Measurements from ENCODE around the gene INSR.

INSR gene

DNA sequence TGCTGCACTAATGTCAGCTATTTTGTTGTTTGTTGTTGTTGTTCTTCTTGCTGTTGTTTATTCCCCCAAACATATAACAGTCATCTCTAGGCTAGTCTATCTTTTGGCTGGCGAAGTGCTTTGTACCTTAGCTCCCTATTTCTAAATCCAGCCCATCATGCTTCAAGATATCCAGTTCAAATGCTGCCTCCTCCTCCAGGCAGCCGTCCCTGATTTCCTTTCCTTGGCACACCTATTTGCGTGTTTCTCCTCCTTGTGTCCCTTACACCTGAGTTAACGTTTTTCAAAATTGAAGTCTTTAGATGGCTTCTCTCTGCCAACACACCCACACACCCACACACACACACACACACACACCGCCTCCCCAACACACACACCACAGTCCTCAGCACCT lies 25.5 kb downstream of the INSR start:
- ATAC-seq (ENCODE audit: insufficient read depth, low read depth), result no peak
- no peak overlapping the region for H3K4me2 ChIP-seq (ENCODE audit: insufficient read depth, low read length)
- H4K20me1 ChIP-seq (ENCODE audit: insufficient read depth, low read length), result peaks cover 6% of the 10 kb centered on the region; the same call in 1 of the 2 replicates
- peaks cover 16% of the 10 kb centered on the region for H3K4me1 ChIP-seq (ENCODE audit: insufficient read depth, low read length)
- H3K79me2 ChIP-seq (ENCODE audit: insufficient read depth, low read length), result no peaks in the 10 kb centered on the region
- peaks cover 11% of the 10 kb centered on the region for H3K36me3 ChIP-seq (ENCODE audit: insufficient read depth, low read length)
- H2AFZ ChIP-seq (ENCODE audit: low read depth, low read length), result no peak overlapping the region
- H3K9me3 ChIP-seq (ENCODE audit: insufficient read depth, low read length, severe bottlenecking), result no peaks in the 10 kb centered on the region
- no peak overlapping the region for H3K9ac ChIP-seq (ENCODE audit: low read depth, low read length)
- H3K27ac ChIP-seq (ENCODE audit: low read length), result no peak overlapping the region
- TF ChIP-seq EZH2 (IDR thresholded peaks at IDR 0.05; ENCODE audit: borderline replicate concordance, low read depth, low read length, severe bottlenecking), result no peak
- TF ChIP-seq, protein P1, sequence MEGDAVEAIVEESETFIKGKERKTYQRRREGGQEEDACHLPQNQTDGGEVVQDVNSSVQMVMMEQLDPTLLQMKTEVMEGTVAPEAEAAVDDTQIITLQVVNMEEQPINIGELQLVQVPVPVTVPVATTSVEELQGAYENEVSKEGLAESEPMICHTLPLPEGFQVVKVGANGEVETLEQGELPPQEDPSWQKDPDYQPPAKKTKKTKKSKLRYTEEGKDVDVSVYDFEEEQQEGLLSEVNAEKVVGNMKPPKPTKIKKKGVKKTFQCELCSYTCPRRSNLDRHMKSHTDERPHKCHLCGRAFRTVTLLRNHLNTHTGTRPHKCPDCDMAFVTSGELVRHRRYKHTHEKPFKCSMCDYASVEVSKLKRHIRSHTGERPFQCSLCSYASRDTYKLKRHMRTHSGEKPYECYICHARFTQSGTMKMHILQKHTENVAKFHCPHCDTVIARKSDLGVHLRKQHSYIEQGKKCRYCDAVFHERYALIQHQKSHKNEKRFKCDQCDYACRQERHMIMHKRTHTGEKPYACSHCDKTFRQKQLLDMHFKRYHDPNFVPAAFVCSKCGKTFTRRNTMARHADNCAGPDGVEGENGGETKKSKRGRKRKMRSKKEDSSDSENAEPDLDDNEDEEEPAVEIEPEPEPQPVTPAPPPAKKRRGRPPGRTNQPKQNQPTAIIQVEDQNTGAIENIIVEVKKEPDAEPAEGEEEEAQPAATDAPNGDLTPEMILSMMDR (IDR thresholded peaks at IDR 0.05; ENCODE audit: borderline replicate concordance, extremely low read depth, low read length, poor library complexity, severe bottlenecking), result no peak
- DNase-seq, result no peak
- no peaks in the 10 kb centered on the region for H3K27me3 ChIP-seq (ENCODE audit: insufficient read depth, low read length, poor library complexity)
- H3K4me3 ChIP-seq (ENCODE audit: low read depth in 1 of 2, low read length in 2 of 2), result no peak overlapping the region

DNA sequence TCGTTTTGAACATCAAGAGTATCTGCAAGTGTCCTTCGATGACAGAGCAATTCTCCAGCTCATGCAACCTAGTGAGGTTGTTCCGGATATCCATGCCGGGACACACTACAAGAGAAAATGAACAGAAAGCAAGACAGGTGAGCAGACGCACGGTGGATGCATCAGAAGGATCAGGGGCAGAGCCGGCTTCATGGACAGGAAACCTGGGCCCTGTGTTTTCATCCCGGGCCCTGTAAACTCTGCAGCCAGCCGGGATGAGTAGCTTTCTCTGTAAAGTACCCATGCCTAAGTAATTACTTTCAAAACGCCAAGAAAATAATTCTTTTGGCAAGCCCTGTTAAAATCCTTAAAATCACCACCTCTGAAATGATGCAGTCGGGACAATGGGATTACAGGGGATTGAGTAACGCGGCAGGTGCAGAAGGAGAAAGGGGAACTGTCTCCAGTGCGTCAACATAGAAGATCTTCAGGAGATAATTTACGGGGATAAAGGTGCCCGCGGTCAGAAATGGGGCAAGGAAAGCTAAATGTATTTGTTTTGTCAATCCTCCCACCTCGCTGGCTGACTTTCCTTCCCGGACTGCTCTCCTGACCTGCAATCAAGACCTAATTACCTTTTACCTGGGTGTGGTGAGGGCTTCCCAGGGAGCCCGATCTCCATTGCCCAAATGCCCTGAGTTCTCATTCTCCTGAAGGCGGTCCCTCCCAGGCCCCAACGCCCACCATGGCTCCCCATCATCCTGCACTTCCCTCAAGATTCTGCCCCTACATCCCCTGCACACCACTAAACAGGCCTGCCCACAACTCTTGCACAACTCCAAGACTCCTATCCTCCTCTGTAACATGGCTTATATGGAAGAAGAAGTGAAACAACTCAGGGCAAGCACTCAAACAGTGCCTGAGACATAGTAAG lies 26.2 kb downstream of the INSR start:
- peaks cover 10% of the 10 kb centered on the region for H3K4me1 ChIP-seq (ENCODE audit: insufficient read depth, low read length)
- no peak overlapping the region for H3K9ac ChIP-seq (ENCODE audit: low read depth, low read length)
- peaks cover 6% of the 10 kb centered on the region; the same call in 1 of the 2 replicates for H4K20me1 ChIP-seq (ENCODE audit: insufficient read depth, low read length)
- no peaks in the 10 kb centered on the region for H3K79me2 ChIP-seq (ENCODE audit: insufficient read depth, low read length)
- TF ChIP-seq EZH2 (IDR thresholded peaks at IDR 0.05; ENCODE audit: borderline replicate concordance, low read depth, low read length, severe bottlenecking), result no peak
- TF ChIP-seq, protein P1 (IDR thresholded peaks at IDR 0.05; ENCODE audit: borderline replicate concordance, extremely low read depth, low read length, poor library complexity, severe bottlenecking), result no peak
- H2AFZ ChIP-seq (ENCODE audit: low read depth, low read length), result no peak overlapping the region
- H3K4me2 ChIP-seq (ENCODE audit: insufficient read depth, low read length), result no peak overlapping the region
- H3K27ac ChIP-seq (ENCODE audit: low read length), result no peak overlapping the region
- H3K4me3 ChIP-seq (ENCODE audit: low read depth in 1 of 2, low read length in 2 of 2), result no peak overlapping the region
- DNase-seq, result no peak
- H3K27me3 ChIP-seq (ENCODE audit: insufficient read depth, low read length, poor library complexity), result no peaks in the 10 kb centered on the region
- peaks cover 11% of the 10 kb centered on the region for H3K36me3 ChIP-seq (ENCODE audit: insufficient read depth, low read length)
- no peaks in the 10 kb centered on the region for H3K9me3 ChIP-seq (ENCODE audit: insufficient read depth, low read length, severe bottlenecking)
- no peak for ATAC-seq (ENCODE audit: insufficient read depth, low read depth)

DNA sequence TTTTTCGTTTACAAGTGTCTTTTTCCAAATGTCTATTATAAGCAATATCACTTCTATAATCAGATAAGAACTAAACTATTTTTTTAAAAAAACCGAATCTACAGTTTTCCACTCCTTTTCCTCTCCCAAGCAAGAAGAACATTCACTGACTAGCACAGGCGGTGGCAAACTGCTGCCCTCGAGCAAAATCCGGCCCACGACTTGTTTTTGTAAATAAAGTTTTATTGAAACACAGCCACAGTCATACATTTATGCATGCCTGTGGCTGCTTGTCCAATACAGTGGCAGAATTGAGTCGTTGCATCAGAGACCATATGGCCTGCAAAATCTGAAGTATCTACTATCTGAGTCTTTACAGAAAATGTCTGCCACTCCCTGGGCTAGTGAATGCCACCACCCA lies 27.4 kb downstream of the INSR start:
- Histone ChIP-seq H3K36me3 (ENCODE audit: insufficient read depth, low read length) (peaks cover 11% of the 10 kb centered on the region), H3K9me3 (ENCODE audit: insufficient read depth, low read length, severe bottlenecking) (no peaks in the 10 kb centered on the region), H3K4me2 (ENCODE audit: insufficient read depth, low read length) (no peak overlapping the region), H3K27ac (ENCODE audit: low read length) (no peak overlapping the region), H3K9ac (ENCODE audit: low read depth, low read length) (no peak overlapping the region), H3K4me3 (ENCODE audit: low read depth in 1 of 2, low read length in 2 of 2) (no peak overlapping the region), H2AFZ (ENCODE audit: low read depth, low read length) (no peak overlapping the region), H3K27me3 (ENCODE audit: insufficient read depth, low read length, poor library complexity) (no peaks in the 10 kb centered on the region), H4K20me1 (ENCODE audit: insufficient read depth, low read length) (peaks cover 9% of the 10 kb centered on the region; the same call in 1 of the 2 replicates), H3K4me1 (ENCODE audit: insufficient read depth, low read length) (no peaks in the 10 kb centered on the region), H3K79me2 (ENCODE audit: insufficient read depth, low read length) (peaks cover 5% of the 10 kb centered on the region; the same call in 1 of the 2 replicates)
- TF ChIP-seq EZH2 (IDR thresholded peaks at IDR 0.05; ENCODE audit: borderline replicate concordance, low read depth, low read length, severe bottlenecking), result no peak
- no peak for DNase-seq
- ATAC-seq (ENCODE audit: insufficient read depth, low read depth), result no peak

DNA sequence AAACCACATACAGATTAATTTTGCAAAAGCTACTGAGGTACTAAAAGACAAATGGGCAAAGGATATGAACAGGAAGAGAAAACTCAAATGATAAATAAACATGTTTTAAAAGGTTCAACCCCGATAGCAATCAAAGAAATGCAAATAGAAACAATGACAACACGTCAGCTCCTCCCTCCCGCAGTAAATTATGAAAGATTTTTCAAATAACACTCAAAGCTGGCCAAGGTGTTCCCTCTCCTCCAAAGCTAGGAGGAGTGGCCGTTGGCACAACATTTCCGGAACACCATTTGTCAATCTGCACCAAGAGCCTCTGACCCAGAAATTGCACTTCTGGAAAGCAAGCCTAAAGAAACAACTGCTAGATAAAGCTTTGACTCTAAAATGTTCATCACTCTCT lies 28.3 kb downstream of the INSR start:
- H3K4me3 ChIP-seq (ENCODE audit: low read depth in 1 of 2, low read length in 2 of 2), result no peak overlapping the region
- ATAC-seq (ENCODE audit: insufficient read depth, low read depth) (no peak), DNase-seq (no peak)
- TF ChIP-seq, protein P1 (IDR thresholded peaks at IDR 0.05; ENCODE audit: borderline replicate concordance, extremely low read depth, low read length, poor library complexity, severe bottlenecking), result no peak
- no peak for TF ChIP-seq EZH2 (IDR thresholded peaks at IDR 0.05; ENCODE audit: borderline replicate concordance, low read depth, low read length, severe bottlenecking)
- H3K9ac ChIP-seq (ENCODE audit: low read depth, low read length), result no peak overlapping the region
- no peak overlapping the region for H3K27ac ChIP-seq (ENCODE audit: low read length)
- peaks cover 11% of the 10 kb centered on the region for H3K36me3 ChIP-seq (ENCODE audit: insufficient read depth, low read length)
- H3K4me2 ChIP-seq (ENCODE audit: insufficient read depth, low read length), result no peak overlapping the region
- no peaks in the 10 kb centered on the region for H3K27me3 ChIP-seq (ENCODE audit: insufficient read depth, low read length, poor library complexity)
- H2AFZ ChIP-seq (ENCODE audit: low read depth, low read length), result no peak overlapping the region
- no peaks in the 10 kb centered on the region for H3K4me1 ChIP-seq (ENCODE audit: insufficient read depth, low read length)
- peaks cover 15% of the 10 kb centered on the region; the same call in 1 of the 2 replicates for H4K20me1 ChIP-seq (ENCODE audit: insufficient read depth, low read length)
- peaks cover 5% of the 10 kb centered on the region; the same call in 1 of the 2 replicates for H3K79me2 ChIP-seq (ENCODE audit: insufficient read depth, low read length)
- no peaks in the 10 kb centered on the region for H3K9me3 ChIP-seq (ENCODE audit: insufficient read depth, low read length, severe bottlenecking)

Data from DND-41 (cell line).